GM23338 (cell line): Measurements from ENCODE around the gene SARDH.

Experiments used
- CREB1 ChIP-seq: fragments of 250-450 bp; sonication (Bioruptor Pico); IDR thresholded peaks from 2 replicates; pipeline ENCODE4 v1.5.0; 2020; ENCODE audit warnings: low read depth, mild to moderate bottlenecking, moderate library complexity
- CTCF ChIP-seq, 2 experiments: fragments of 200-600 bp in 1 of 2; sonication (generic) in 1 of 2; conservative IDR thresholded peaks; 2 replicates each; pipeline versions ENCODE4 v1.5.1 to v1.6.1; 2016 to 2017; ENCODE audit warnings: antibody characterized with exemption in 2 of 2, low read depth in 2 of 2, mild to moderate bottlenecking in 2 of 2, moderate library complexity in 1 of 2
- EZH2 ChIP-seq: fragments of 200-600 bp; sonication (generic); IDR thresholded peaks from one replicate; pipeline ENCODE4 v1.8.0; 2017; ENCODE audit warnings: antibody characterized with exemption, mild to moderate bottlenecking, low read depth; ENCODE audit not compliant: unreplicated experiment
- EZH2phosphoT487 ChIP-seq: fragments of 200-600 bp; sonication (generic); IDR thresholded peaks from one replicate; pipeline ENCODE4 v1.8.1; 2018; ENCODE audit warnings: antibody characterized with exemption; ENCODE audit not compliant: unreplicated experiment
- NANOG ChIP-seq: IDR thresholded peaks from 2 replicates; pipeline ENCODE4 v1.6.1; 2016; ENCODE audit warnings: antibody characterized with exemption, borderline replicate concordance
- POLR2AphosphoS5 ChIP-seq: IDR thresholded peaks from 2 replicates; pipeline ENCODE4 v1.6.1; 2016; ENCODE audit warnings: antibody characterized with exemption, low read depth
- REST ChIP-seq: IDR thresholded peaks from one replicate; pipeline ENCODE4 v1.6.1; 2018; ENCODE audit warnings: antibody characterized with exemption; ENCODE audit not compliant: unreplicated experiment

- no peak for TF ChIP-seq CTCF (conservative IDR thresholded peaks at IDR 0.05; ENCODE audit: low read depth in 2 of 2)
- no peak for TF ChIP-seq CREB1 (CRISPR knock-in tag)
- TF ChIP-seq NANOG: no peak
- TF ChIP-seq REST: no peak
- TF ChIP-seq EZH2phosphoT487: no peak
- no peak for TF ChIP-seq EZH2
- no peak for TF ChIP-seq POLR2AphosphoS5
These were observed 4.1 kb upstream of the SARDH start for GRCh38 chr9:133742251-133742650.
